ENCODE measurements around the gene SPAG7. TPM values are rescaled to one million over a fixed set of nuclear protein-coding genes. Genes with fewer than 3 reads are reported as not detected.

The SPAG7 gene
- total RNA-seq, 1 donor from 2014 or later: 66.4 TPM

GRCh38 chr17:4950075-4950745, 17.4 kb downstream of the SPAG7 start:
- DNase-seq (ENCODE audit: low spot score): peak; percentile 74

- DNase-seq (ENCODE audit: low spot score): peak; percentile 80
Observed at GRCh38 chr17:4949321-4950074, 18.1 kb downstream of the SPAG7 start.

- peak; percentile 86 for DNase-seq (ENCODE audit: low spot score)
Observed at GRCh38 chr17:4948931-4949320, 18.7 kb downstream of the SPAG7 start.

- peak; percentile 93 for DNase-seq (ENCODE audit: low spot score)
Observed at GRCh38 chr17:4948166-4948930, 19.3 kb downstream of the SPAG7 start, which contains the start of gene PFN1. Gene PFN1, minus strand, starts transcription at chr17:4948530. Its CDS starts 136 bp downstream, at chr17:4948394.

- DNase-seq (ENCODE audit: low spot score): peak; percentile 79
Observed at GRCh38 chr17:4947411-4948165, 20.0 kb downstream of the SPAG7 start.

- DNase-seq (ENCODE audit: low spot score): no peak
Observed at GRCh38 chr17:4947010-4947410, 20.6 kb downstream of the SPAG7 start.

GRCh38 chr17:4946312-4946976, 21.2 kb downstream of the SPAG7 start:
- DNase-seq (ENCODE audit: low spot score): no peak

GRCh38 chr17:4945944-4946280, 21.7 kb downstream of the SPAG7 start:
- no peak for DNase-seq (ENCODE audit: low spot score)

- DNase-seq (ENCODE audit: low spot score): peak; percentile 80
Observed at GRCh38 chr17:4945176-4945943, 22.3 kb downstream of the SPAG7 start.

- DNase-seq (ENCODE audit: low spot score): no peak
Observed at GRCh38 chr17:4944554-4945175, 23.0 kb downstream of the SPAG7 start.

GRCh38 chr17:4944163-4944553, 23.5 kb downstream of the SPAG7 start:
- no peak for DNase-seq (ENCODE audit: low spot score)

GRCh38 chr17:4942760-4943508, 24.7 kb downstream of the SPAG7 start:
- DNase-seq (ENCODE audit: low spot score): no peak

- DNase-seq (ENCODE audit: low spot score): no peak
Observed at GRCh38 chr17:4941319-4941610, 26.4 kb downstream of the SPAG7 start.

- no peak for DNase-seq (ENCODE audit: low spot score)
Observed at GRCh38 chr17:4940555-4941318, 26.9 kb downstream of the SPAG7 start.

GRCh38 chr17:4939796-4940554, 27.6 kb downstream of the SPAG7 start, which contains the start of the genes RNF167 and SLC25A11:
Gene RNF167, plus strand, starts transcription at chr17:4940268. Its CDS starts 642 bp downstream, at chr17:4940910.
Gene SLC25A11, minus strand, starts transcription at chr17:4940046. Its CDS starts 136 bp downstream, at chr17:4939910.
- peak; percentile 97 for DNase-seq (ENCODE audit: low spot score)

- no peak for DNase-seq (ENCODE audit: low spot score)
Observed at GRCh38 chr17:4939546-4939795, 28.1 kb downstream of the SPAG7 start.

GRCh38 chr17:4938688-4939545, 28.7 kb downstream of the SPAG7 start:
- no peak for DNase-seq (ENCODE audit: low spot score)
